ENCODE results near the gene GLYR1.

The GLYR1 gene

DNA sequence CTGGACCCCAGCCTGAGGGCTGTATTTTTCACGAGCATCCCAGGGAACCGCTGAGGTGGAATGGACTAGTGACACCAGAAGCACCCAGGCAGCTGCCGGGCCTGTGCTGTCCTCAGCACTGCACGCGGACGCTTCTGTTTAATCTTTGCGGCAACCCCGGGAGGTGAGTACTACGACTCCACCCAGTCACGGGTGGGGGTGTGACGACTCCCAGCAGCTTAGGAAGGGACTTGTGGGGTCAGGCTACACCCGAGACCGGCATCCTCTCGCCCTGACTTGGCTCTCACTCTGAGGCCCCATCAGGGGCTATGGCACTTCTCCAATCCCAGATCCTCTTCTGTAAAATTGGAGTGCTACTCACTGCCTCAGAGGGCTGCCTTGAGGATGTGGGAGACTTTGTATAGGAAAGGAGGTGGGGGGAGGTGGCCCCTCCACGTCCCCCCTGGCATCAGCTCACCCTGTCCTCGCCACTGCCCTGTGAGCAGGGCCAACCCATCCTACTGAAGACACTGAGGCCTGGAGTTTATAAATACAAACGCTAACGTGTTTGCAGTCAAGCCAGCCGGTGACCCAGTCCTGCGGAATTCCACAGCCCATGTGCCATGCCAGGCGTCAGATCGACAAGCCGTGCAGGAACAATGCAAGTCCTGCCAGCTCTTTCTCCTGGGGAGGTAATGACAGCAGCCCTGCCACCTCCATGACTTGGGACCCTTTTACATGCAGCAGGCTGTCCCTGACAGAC lies 45.4 kb upstream of the GLYR1 start:
- no peak for TF ChIP-seq FOXP2 (optimal IDR thresholded peaks at IDR 0.05; ENCODE audit: borderline replicate concordance, extremely low read depth, extremely low read length, insufficient read depth)
- no peak for TF ChIP-seq TAF1 (IDR thresholded peaks at IDR 0.05; ENCODE audit: borderline replicate concordance, insufficient read depth, low read length)
- TF ChIP-seq POLR2AphosphoS5 (IDR thresholded peaks at IDR 0.05; ENCODE audit: low read depth, low read length), result no peak
- no peak for TF ChIP-seq SIN3A (IDR thresholded peaks at IDR 0.05; ENCODE audit: borderline replicate concordance, insufficient read depth, low read length)
- TF ChIP-seq REST (IDR thresholded peaks at IDR 0.05; ENCODE audit: insufficient read depth in 1 of 2, low read depth in 2 of 2, low read length in 2 of 2), result no peak

DNA sequence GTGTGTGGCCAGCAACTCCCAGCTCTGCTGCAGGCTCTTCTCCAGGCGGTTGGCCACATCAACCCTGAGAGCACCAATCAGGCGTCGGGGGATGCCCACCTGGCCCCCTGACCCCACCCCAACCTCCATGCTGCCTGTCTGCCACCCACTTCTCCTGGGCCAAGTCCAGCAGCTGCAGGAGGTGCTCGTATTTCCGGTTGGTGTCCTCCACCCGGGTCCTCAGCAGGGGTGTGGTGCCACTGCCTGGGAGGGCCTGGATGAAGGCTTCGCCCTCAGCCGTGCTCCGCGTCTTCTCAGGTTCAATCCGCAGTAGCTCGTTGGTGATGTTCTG lies 44.8 kb upstream of the GLYR1 start:
- TF ChIP-seq FOXP2 (optimal IDR thresholded peaks at IDR 0.05; ENCODE audit: borderline replicate concordance, extremely low read depth, extremely low read length, insufficient read depth) (no peak), POLR2AphosphoS5 (IDR thresholded peaks at IDR 0.05; ENCODE audit: low read depth, low read length) (no peak), REST (IDR thresholded peaks at IDR 0.05; ENCODE audit: insufficient read depth in 1 of 2, low read depth in 2 of 2, low read length in 2 of 2) (no peak), SIN3A (IDR thresholded peaks at IDR 0.05; ENCODE audit: borderline replicate concordance, insufficient read depth, low read length) (no peak), TAF1 (IDR thresholded peaks at IDR 0.05; ENCODE audit: borderline replicate concordance, insufficient read depth, low read length) (no peak)

GRCh38 chr16:4891097-4891885 lies 44.2 kb upstream of the GLYR1 start:
- no peak for TF ChIP-seq TAF1 (IDR thresholded peaks at IDR 0.05; ENCODE audit: borderline replicate concordance, insufficient read depth, low read length)
- no peak for TF ChIP-seq REST (IDR thresholded peaks at IDR 0.05; ENCODE audit: insufficient read depth in 1 of 2, low read depth in 2 of 2, low read length in 2 of 2)
- no peak for TF ChIP-seq POLR2AphosphoS5 (IDR thresholded peaks at IDR 0.05; ENCODE audit: low read depth, low read length)
- no peak for TF ChIP-seq SIN3A (IDR thresholded peaks at IDR 0.05; ENCODE audit: borderline replicate concordance, insufficient read depth, low read length)

DNA sequence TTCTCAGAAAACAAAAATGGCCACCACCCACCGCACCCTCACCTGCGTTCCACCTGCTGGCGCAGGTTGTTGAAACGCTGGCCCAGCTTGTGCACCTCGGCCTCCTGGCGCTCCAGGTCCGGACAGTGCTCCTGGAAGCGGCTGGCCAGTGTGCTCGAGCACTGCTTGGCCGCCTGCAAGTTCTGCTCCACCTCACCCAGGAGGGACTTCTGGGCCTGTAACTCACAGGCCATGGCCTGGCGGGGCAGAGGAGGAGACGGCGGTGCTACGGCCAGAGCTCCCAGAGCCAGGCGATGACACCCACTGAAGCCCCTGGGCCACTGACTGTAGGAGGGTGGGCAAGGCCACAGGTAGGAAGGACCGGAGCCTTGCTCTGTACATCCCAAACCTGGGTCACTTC lies 43.6 kb upstream of the GLYR1 start:
- no peak for TF ChIP-seq POLR2AphosphoS5 (IDR thresholded peaks at IDR 0.05; ENCODE audit: low read depth, low read length)
- no peak for TF ChIP-seq FOXP2 (optimal IDR thresholded peaks at IDR 0.05; ENCODE audit: borderline replicate concordance, extremely low read depth, extremely low read length, insufficient read depth)
- no peak for TF ChIP-seq SIN3A (IDR thresholded peaks at IDR 0.05; ENCODE audit: borderline replicate concordance, insufficient read depth, low read length)
- TF ChIP-seq TAF1 (IDR thresholded peaks at IDR 0.05; ENCODE audit: borderline replicate concordance, insufficient read depth, low read length), result no peak
- TF ChIP-seq REST (IDR thresholded peaks at IDR 0.05; ENCODE audit: insufficient read depth in 1 of 2, low read depth in 2 of 2, low read length in 2 of 2), result no peak
